HEK293T (cell line): ENCODE measurements around the gene IMMT.

Experiments
- CTCF ChIA-PET: fragments of 350-600 bp; formaldehyde crosslinking; extraction: SDS; loops from one replicate; lab custom pipeline; 2021; ENCODE audit warnings: antibody characterized with exemption, inconsistent platforms; lab: Yijun Ruan, JAX
- POLR2A ChIA-PET: fragments of 350-600 bp; formaldehyde crosslinking; extraction: SDS; loops from one replicate; lab custom pipeline; 2020; ENCODE audit warnings: antibody characterized with exemption, inconsistent platforms; lab: Yijun Ruan, JAX
- DNase-seq: peaks from one replicate; pipeline ENCODE4 v3.0.0; 2012; ENCODE audit warnings: mixed read lengths; ENCODE audit errors: extremely low spot score
- ARNT ChIP-seq: fragments of 450-650 bp; IDR thresholded peaks from 2 replicates; pipeline ENCODE4 v1.6.1; 2017; ENCODE audit warnings: mild to moderate bottlenecking
- BHLHE40 ChIP-seq: fragments of 450-650 bp; IDR thresholded peaks from 2 replicates; pipeline ENCODE4 v1.6.1; 2016; ENCODE audit warnings: mild to moderate bottlenecking, moderate library complexity, borderline replicate concordance
- CTBP1 ChIP-seq: fragments of 450-650 bp; IDR thresholded peaks from 2 replicates; pipeline ENCODE4 v1.6.1; 2016; ENCODE audit warnings: borderline replicate concordance
- ELF4 ChIP-seq: fragments of 450-650 bp; IDR thresholded peaks from 2 replicates; pipeline ENCODE4 v1.6.1; 2017; ENCODE audit warnings: antibody characterized with exemption
- FOXA1 ChIP-seq: fragments of 450-650 bp; IDR thresholded peaks from 2 replicates; pipeline ENCODE4 v1.6.1; 2016; ENCODE audit warnings: mild to moderate bottlenecking
- FOXK2 ChIP-seq: fragments of 450-650 bp; IDR thresholded peaks from 2 replicates; pipeline ENCODE4 v1.6.1; 2016; ENCODE audit warnings: mild to moderate bottlenecking
- FOXM1 ChIP-seq: fragments of 450-650 bp; IDR thresholded peaks from 2 replicates; pipeline ENCODE4 v1.6.1; 2017; ENCODE audit warnings: mild to moderate bottlenecking, borderline replicate concordance
- HDGF ChIP-seq: fragments of 450-650 bp; IDR thresholded peaks from 2 replicates; pipeline ENCODE4 v1.6.1; 2017; ENCODE audit warnings: antibody characterized with exemption, borderline replicate concordance
- L3MBTL2 ChIP-seq: fragments of 450-650 bp; conservative IDR thresholded peaks from 2 replicates; pipeline ENCODE4 v1.6.1; 2016; ENCODE audit warnings: mild to moderate bottlenecking
- LEF1 ChIP-seq: fragments of 450-650 bp; IDR thresholded peaks from 2 replicates; pipeline ENCODE4 v1.6.1; 2017; ENCODE audit warnings: mild to moderate bottlenecking, borderline replicate concordance
- NFRKB ChIP-seq: fragments of 450-650 bp; IDR thresholded peaks from 2 replicates; pipeline ENCODE4 v1.6.1; 2016; ENCODE audit warnings: mild to moderate bottlenecking, moderate library complexity
- PKNOX1 ChIP-seq: fragments of 450-650 bp; IDR thresholded peaks from 2 replicates; pipeline ENCODE4 v1.6.1; 2016
- SP1 ChIP-seq: fragments of 450-650 bp; IDR thresholded peaks from 2 replicates; pipeline ENCODE4 v1.6.1; 2017
- SUZ12 ChIP-seq: fragments of 450-650 bp; IDR thresholded peaks from 2 replicates; pipeline ENCODE4 v1.6.1; 2016; ENCODE audit warnings: mild to moderate bottlenecking
- TARDBP ChIP-seq: fragments of 450-650 bp; IDR thresholded peaks from 2 replicates; pipeline ENCODE4 v1.6.1; 2016
- ZNF384 ChIP-seq: fragments of 450-650 bp; IDR thresholded peaks from 2 replicates; pipeline ENCODE4 v1.6.1; 2016

Gene IMMT

GRCh38 chr2:86185517-86186212 is 9.6 kb downstream of the IMMT start:
- ChIA-PET CTCF (no interaction called here), POLR2A (interaction anchor here (2.3 to 4.9 kb wide), 2 partner anchors 9 to 14 kb away, joined by 5 to 40 read pairs; partner anchors contain the start of genes IMMT and MRPL35)
- TF ChIP-seq BHLHE40 (no peak), FOXM1 (no peak), TARDBP (no peak), NFRKB (no peak), FOXA1 (no peak), ARNT (no peak), SP1 (no peak), FOXK2 (no peak), CTBP1 (no peak), PKNOX1 (no peak), L3MBTL2 (no peak), ZNF384 (no peak), SUZ12 (no peak), LEF1 (no peak), HDGF (no peak), ELF4 (no peak)
- no peak for DNase-seq

GRCh38 chr2:86176597-86176996 is 18.7 kb downstream of the IMMT start:
- no peak for TF ChIP-seq TARDBP
- no peak for TF ChIP-seq LEF1
- no peak for TF ChIP-seq SP1
- TF ChIP-seq PKNOX1: no peak
- TF ChIP-seq CTBP1: no peak
- TF ChIP-seq BHLHE40: no peak
- TF ChIP-seq NFRKB: no peak
- TF ChIP-seq ZNF384: no peak
- no peak for TF ChIP-seq ELF4
- TF ChIP-seq FOXK2: no peak
- no peak for TF ChIP-seq FOXA1
- no peak for TF ChIP-seq HDGF
- TF ChIP-seq FOXM1: no peak
- no peak for TF ChIP-seq ARNT
- TF ChIP-seq SUZ12: no peak
- TF ChIP-seq L3MBTL2: no peak
- ChIA-PET CTCF (no interaction called here), POLR2A (interaction anchor here (0.8 kb wide), 1 partner anchor 19 kb away, joined by 4 read pairs; the partner anchor contains the start of gene IMMT)
- no peak for DNase-seq

GRCh38 chr2:86175828-86176227 is 19.4 kb downstream of the IMMT start:
- TF ChIP-seq LEF1: no peak
- TF ChIP-seq ARNT: no peak
- CTCF ChIA-PET: no interaction called here
- POLR2A ChIA-PET: no interaction called here
- DNase-seq: no peak

- POLR2A ChIA-PET: no interaction called here
- CTCF ChIA-PET: no interaction called here
- TF ChIP-seq ELF4 (no peak), ARNT (no peak), FOXK2 (no peak), CTBP1 (no peak), L3MBTL2 (no peak), LEF1 (no peak), SP1 (no peak), PKNOX1 (no peak), NFRKB (no peak), FOXA1 (no peak), FOXM1 (no peak), TARDBP (no peak), BHLHE40 (no peak), ZNF384 (no peak), HDGF (no peak)
- no peak for DNase-seq
Observed at GRCh38 chr2:86174445-86174844, 20.8 kb downstream of the IMMT start.

- no peak for TF ChIP-seq FOXA1
- TF ChIP-seq CTBP1: no peak
- no peak for TF ChIP-seq FOXK2
- TF ChIP-seq SUZ12: no peak
- no peak for TF ChIP-seq BHLHE40
- no peak for TF ChIP-seq ZNF384
- no peak for TF ChIP-seq ELF4
- no peak for TF ChIP-seq SP1
- no peak for TF ChIP-seq ARNT
- TF ChIP-seq LEF1: no peak
- no peak for TF ChIP-seq L3MBTL2
- no peak for TF ChIP-seq PKNOX1
- TF ChIP-seq HDGF: no peak
- no peak for DNase-seq
- POLR2A ChIA-PET: no interaction called here
- CTCF ChIA-PET: no interaction called here
Observed at GRCh38 chr2:86172610-86173009, 22.7 kb downstream of the IMMT start.

- TF ChIP-seq SUZ12: no peak
- TF ChIP-seq FOXA1: no peak
- no peak for TF ChIP-seq ELF4
- ChIA-PET POLR2A (no interaction called here), CTCF (no interaction called here)
- no peak for DNase-seq
Observed at GRCh38 chr2:86171295-86171694, 24.0 kb downstream of the IMMT start.
